Measurements from ENCODE around the gene MYL10.
A peak's percentile ranks its signal among the peaks of the same experiment; 100 is the strongest.
"Not testable (repeated sequence)": the region's sequence is repeated elsewhere in the genome, so short reads cannot be mapped to it uniquely, and the experiment has no call there.

MYL10 gene

GRCh38 chr7:101617451-101618206 lies 11.5 kb downstream of the MYL10 start:
- no peak for DNase-seq

DNA sequence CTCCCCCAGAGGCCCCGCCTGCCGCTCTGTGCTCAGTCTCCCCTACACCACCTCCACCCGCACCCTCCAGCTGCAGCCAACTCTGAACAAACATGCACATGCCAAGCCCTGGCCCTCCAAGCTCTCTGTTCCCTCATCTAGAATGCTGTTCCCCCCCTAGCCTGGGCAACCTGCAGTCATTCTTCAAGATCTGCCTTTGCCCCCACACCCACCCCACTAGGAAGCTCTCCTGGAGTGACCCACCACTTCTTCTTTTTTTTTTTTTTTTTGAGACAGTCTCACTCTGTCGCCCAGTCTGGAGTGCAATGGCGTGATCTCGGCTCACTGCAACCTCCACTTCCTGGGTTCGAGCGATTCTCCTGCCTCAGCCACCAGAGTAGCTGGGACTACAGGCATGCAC lies 13.7 kb downstream of the MYL10 start:
- DNase-seq, result no peak

DNA sequence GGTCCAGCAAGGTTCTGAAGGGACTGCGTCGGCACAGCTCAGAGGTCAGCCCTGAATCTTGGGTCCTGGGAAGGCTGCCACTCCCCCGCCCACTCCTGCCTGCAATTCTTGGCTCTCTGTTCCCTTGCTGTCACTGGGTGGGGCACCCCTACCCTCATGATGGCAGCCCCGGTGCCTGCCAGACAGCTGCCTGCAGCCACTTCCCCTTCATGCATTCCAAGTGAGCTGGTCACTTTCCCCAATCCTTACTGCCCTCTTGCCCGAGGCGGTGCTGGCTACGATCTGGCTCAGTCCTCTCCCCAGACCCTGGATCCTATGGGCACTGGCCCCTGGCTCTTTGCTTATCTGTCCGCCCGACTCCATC lies 14.2 kb downstream of the MYL10 start:
- DNase-seq, result no peak

- DNase-seq, result peak; percentile 46
Measured at GRCh38 chr7:101614098-101614938, 14.8 kb downstream of the MYL10 start.

- no peak for DNase-seq
Measured at GRCh38 chr7:101612885-101613515, 16.1 kb downstream of the MYL10 start.

- no peak for DNase-seq
Measured at GRCh38 chr7:101608772-101609713, 20.1 kb downstream of the MYL10 start.

DNA sequence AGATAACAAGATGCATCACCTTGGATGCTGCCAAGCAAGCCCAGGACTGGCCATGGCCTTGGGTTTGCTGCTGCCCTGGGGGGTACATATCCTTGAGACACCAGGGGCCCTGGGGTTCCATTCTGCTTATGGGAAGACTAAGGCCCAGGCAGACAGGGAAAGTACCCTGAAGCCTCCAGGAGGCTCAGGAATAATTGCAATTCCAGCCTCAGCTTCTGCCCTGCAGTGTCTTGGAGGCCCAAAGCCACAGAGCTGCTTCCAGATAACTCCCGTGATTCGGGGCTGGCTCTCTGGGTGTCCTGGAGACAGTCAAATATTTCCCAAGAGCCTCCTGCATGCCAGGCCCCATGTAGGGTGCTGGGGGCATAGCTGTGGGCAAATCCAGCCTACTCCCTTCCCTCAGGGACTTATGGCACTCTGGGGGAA lies 22.6 kb downstream of the MYL10 start:
- no peak for DNase-seq

DNA sequence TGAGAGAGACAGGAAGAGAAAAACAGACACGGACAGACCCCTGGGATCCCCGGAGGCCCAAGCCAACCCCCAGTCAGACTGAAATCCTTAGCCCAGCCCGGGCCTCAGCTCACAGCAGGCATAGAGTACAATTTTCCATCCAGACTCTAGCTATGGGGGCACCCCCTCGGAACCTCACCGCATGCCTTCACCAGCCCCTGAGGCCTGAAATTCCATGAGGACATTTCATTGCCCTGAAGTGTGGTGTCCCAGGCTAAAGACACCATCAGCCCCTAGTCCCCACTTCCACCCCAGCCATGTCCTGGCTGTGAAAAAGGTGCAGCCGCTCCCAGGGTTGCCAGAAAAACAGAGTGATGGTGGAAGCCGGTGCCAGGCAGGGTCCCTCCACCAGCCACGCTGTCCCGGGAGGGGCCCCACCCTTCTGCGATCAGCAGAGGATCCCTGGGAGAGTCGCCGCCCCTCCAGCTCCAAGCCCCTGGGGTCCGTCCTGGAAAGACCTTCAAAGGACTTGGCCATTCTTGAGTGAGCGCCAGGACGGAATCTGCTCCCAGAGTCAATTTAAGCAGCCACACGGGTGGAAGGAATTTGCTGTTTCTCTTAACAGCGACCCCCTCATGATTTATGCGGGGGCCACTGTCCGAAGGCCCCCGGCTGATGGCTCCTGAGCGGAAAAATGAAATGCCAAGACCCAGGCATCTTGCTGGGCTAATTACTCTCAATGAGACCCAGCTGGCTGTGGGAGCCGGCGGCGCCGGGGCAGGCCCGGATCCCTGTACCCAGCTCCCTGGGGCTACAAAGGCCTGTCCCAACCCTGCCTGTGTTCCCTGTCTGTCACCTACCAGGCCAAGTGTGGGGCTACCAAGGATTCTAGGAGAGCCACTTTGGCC lies 23.2 kb downstream of the MYL10 start:
- DNase-seq, result no peak

GRCh38 chr7:101604934-101605332 lies 24.2 kb downstream of the MYL10 start:
- not testable (repeated sequence) for DNase-seq

DNA sequence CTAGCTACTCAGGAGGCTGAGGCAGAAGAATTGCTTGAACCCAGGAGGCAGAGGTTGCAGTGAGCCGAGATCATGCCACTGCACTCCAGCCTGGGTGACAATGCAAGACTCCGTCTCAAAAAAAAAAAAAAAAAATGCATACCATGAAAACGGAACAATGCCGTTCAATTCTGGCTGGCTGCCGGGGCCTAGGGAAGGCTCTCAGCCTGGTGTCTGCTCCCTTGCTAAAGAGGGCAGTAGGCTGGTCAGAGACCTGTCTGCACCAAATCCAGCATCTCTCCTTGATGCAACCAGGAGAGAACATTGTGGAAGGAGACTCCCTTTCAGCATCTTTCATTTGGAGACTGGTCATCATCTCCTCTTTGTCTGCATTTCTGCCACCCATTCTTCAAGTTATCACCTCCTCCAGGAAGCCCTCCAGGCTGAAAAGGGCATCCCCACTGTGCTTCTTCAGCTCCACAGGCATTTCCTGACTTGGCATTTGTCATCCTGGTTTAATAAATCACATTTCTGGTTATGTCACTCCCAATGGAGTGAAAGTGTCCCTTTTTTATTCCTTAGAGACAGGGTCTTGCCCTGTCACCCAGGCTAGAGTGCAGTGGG lies 24.7 kb downstream of the MYL10 start:
- no peak for DNase-seq

GRCh38 chr7:101602484-101603241 lies 26.4 kb downstream of the MYL10 start:
- DNase-seq, result peak; percentile 63

- no peak for DNase-seq
Measured at GRCh38 chr7:101602082-101602481, 27.0 kb downstream of the MYL10 start.

DNA sequence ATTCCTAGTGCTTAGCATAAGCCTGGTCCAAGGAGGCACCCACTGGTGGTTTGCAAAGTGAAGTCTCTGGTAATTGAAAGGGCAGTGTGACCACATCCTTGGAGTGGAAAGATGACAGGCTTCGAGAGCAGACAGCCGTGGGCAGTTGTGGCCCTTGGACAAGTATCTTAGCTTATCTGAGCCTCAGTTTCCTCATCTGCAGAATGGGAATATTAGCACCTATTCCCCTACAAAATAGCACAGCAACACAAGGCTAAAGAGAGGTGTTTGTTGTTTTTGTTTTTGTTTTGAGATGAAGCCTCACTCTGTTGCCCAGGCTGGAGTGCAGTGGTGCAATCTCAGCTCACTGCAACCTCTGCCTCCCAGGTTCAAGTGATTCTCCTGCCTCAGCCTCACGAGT lies 29.3 kb downstream of the MYL10 start:
- DNase-seq, result no peak

GRCh38 chr7:101598986-101599771 lies 29.9 kb downstream of the MYL10 start:
- DNase-seq, result no peak

- DNase-seq, result no peak
Measured at GRCh38 chr7:101598422-101598985, 30.6 kb downstream of the MYL10 start.

DNA sequence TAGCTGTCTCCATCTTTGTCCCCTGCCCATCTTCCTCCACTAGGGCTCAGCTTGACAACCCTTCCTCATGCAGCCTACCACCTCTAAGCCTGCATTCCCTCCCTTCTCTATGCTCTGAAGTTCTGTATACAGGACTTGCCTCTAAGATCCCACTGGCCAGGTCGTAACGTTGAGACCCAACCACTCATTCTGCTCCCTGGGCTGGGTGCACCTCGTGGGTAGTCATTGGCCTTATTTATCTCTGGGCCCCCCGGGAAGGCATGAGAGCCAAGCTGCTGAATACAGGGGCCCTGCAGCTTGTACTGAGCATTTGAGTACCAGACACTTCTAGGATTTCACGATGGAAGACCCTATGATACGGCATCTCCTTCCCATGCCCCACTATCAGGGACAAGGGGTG lies 31.2 kb downstream of the MYL10 start:
- DNase-seq, result no peak

DNA sequence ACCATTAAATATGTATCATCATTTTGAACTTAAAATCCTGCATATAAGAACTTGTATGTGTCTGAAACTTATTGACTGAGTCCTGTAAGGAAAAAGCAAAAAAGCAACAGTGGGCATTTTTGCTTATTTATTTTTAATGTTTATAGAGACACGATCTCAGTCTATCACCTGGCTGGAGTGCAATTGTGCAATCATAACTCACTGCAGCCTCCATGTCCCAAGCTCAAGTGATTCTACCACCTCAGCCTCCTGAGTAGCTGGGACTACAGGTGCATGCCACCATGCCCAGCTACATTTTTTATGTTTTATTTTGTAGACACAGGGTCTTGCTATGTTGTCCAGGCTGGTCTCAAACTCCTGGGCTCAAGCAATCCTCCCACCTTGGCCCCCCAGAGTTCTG lies 32.2 kb downstream of the MYL10 start:
- DNase-seq, result no peak

GRCh38 chr7:101595766-101596537 lies 33.1 kb downstream of the MYL10 start:
- no peak for DNase-seq

All from fibroblast of skin of right quadriceps (primary cell).